ENCODE data around the gene LILRB5.
"Not testable (repeated sequence)": the region's sequence is repeated elsewhere in the genome, so short reads cannot be mapped to it uniquely, and the experiment has no call there.

The LILRB5 gene

GRCh38 chr19:54257116-54257480 lies at the start of gene LILRB5:
TSS of gene LILRB5 (minus strand) at chr19:54257273. CDS start at chr19:54257193, 80 bp downstream.
- in situ Hi-C loops (cut with MboI; ENCODE audit: low sequenced_read_pairs): no loop called here

- in situ Hi-C loops (cut with MboI; ENCODE audit: low sequenced_read_pairs): no loop called here
Observed at GRCh38 chr19:54305141-54305540, 48.1 kb upstream of the LILRB5 start.

GRCh38 chr19:54302257-54302656 lies 45.2 kb upstream of the LILRB5 start:
- in situ Hi-C loops (cut with MboI; ENCODE audit: low sequenced_read_pairs): no loop called here

- in situ Hi-C loops (cut with MboI; ENCODE audit: low sequenced_read_pairs): no loop called here
Observed at GRCh38 chr19:54299515-54299914, 42.4 kb upstream of the LILRB5 start.

GRCh38 chr19:54299126-54299498 lies 42.0 kb upstream of the LILRB5 start:
- in situ Hi-C loops (cut with MboI; ENCODE audit: low sequenced_read_pairs): no loop called here

- in situ Hi-C loops (cut with MboI; ENCODE audit: low sequenced_read_pairs): no loop called here
Observed at GRCh38 chr19:54298357-54299125, 41.5 kb upstream of the LILRB5 start.

- in situ Hi-C loops (cut with MboI; ENCODE audit: low sequenced_read_pairs): no loop called here
Observed at GRCh38 chr19:54297759-54298305, 40.8 kb upstream of the LILRB5 start.

- in situ Hi-C loops (cut with MboI; ENCODE audit: low sequenced_read_pairs): no loop called here
Observed at GRCh38 chr19:54294539-54294938, 37.5 kb upstream of the LILRB5 start.

GRCh38 chr19:54289160-54289559 lies 32.1 kb upstream of the LILRB5 start:
- in situ Hi-C loops (cut with MboI; ENCODE audit: low sequenced_read_pairs): not testable (repeated sequence)

- in situ Hi-C loops (cut with MboI; ENCODE audit: low sequenced_read_pairs): no loop called here
Observed at GRCh38 chr19:54287456-54287855, 30.4 kb upstream of the LILRB5 start.

GRCh38 chr19:54286283-54286682 lies 29.2 kb upstream of the LILRB5 start:
- in situ Hi-C loops (cut with MboI; ENCODE audit: low sequenced_read_pairs): not testable (repeated sequence)

GRCh38 chr19:54285427-54286056 lies 28.5 kb upstream of the LILRB5 start:
- in situ Hi-C loops (cut with MboI; ENCODE audit: low sequenced_read_pairs): not testable (repeated sequence)

GRCh38 chr19:54282686-54283470 lies 25.8 kb upstream of the LILRB5 start:
- in situ Hi-C loops (cut with MboI; ENCODE audit: low sequenced_read_pairs): no loop called here

GRCh38 chr19:54281729-54282075 lies 24.6 kb upstream of the LILRB5 start:
- in situ Hi-C loops (cut with MboI; ENCODE audit: low sequenced_read_pairs): not testable (repeated sequence)

GRCh38 chr19:54281007-54281728 lies 24.1 kb upstream of the LILRB5 start, which contains the start of gene LILRB2:
TSS of gene LILRB2 (minus strand) at chr19:54281110. CDS start at chr19:54280496, 614 bp downstream.
- in situ Hi-C loops (cut with MboI; ENCODE audit: low sequenced_read_pairs): no loop called here

- in situ Hi-C loops (cut with MboI; ENCODE audit: low sequenced_read_pairs): not testable (repeated sequence)
Observed at GRCh38 chr19:54280441-54280840, 23.4 kb upstream of the LILRB5 start.

GRCh38 chr19:54280025-54280424 lies 23.0 kb upstream of the LILRB5 start:
- in situ Hi-C loops (cut with MboI; ENCODE audit: low sequenced_read_pairs): not testable (repeated sequence)

- in situ Hi-C loops (cut with MboI; ENCODE audit: low sequenced_read_pairs): no loop called here
Observed at GRCh38 chr19:54279406-54279962, 22.4 kb upstream of the LILRB5 start.

- in situ Hi-C loops (cut with MboI; ENCODE audit: low sequenced_read_pairs): not testable (repeated sequence)
Observed at GRCh38 chr19:54278571-54279195, 21.6 kb upstream of the LILRB5 start.

GRCh38 chr19:54278056-54278455 lies 21.0 kb upstream of the LILRB5 start:
- in situ Hi-C loops (cut with MboI; ENCODE audit: low sequenced_read_pairs): not testable (repeated sequence)

Measured in hTERT RPE-1 (cell line).